ENCODE data around the gene HTRA2.

DNA sequence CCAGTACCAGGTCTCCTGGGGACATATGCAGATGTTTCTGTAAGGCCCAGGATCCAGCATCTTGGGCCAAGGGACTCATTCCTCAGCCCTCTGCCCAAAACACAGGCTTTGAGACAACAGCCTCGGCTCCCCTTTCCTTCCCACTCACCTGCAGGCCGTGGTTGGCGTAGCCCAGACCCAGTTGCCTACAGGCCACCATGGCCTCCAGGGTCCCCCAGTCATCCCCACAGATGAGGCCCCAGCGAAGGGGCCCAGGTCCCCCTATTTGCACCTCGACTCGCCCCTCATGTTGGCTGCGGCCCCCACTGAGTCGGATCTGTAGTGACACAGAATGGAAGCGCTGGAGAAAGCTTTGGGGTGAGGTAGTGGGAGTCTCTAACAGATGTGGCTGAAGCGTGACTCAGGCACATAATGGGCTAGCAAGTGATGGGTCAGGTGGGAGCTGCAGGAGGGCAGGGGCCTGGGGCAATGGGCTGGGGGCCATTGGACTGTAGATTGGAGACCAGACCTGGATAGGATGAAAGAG lies 5.8 kb downstream of the HTRA2 start:
- TF ChIP-seq, protein P1, sequence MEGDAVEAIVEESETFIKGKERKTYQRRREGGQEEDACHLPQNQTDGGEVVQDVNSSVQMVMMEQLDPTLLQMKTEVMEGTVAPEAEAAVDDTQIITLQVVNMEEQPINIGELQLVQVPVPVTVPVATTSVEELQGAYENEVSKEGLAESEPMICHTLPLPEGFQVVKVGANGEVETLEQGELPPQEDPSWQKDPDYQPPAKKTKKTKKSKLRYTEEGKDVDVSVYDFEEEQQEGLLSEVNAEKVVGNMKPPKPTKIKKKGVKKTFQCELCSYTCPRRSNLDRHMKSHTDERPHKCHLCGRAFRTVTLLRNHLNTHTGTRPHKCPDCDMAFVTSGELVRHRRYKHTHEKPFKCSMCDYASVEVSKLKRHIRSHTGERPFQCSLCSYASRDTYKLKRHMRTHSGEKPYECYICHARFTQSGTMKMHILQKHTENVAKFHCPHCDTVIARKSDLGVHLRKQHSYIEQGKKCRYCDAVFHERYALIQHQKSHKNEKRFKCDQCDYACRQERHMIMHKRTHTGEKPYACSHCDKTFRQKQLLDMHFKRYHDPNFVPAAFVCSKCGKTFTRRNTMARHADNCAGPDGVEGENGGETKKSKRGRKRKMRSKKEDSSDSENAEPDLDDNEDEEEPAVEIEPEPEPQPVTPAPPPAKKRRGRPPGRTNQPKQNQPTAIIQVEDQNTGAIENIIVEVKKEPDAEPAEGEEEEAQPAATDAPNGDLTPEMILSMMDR (IDR thresholded peaks at IDR 0.05): no peak
- TF ChIP-seq POLR2A (IDR thresholded peaks at IDR 0.05): no peak
